Measurements from ENCODE around the gene RHCE.
"Not testable (repeated sequence)": the region's sequence is repeated elsewhere in the genome, so short reads cannot be mapped to it uniquely, and the experiment has no call there.

Gene RHCE

GRCh38 chr1:25362634-25363559 lies 57.7 kb downstream of the RHCE start:
- H3K4me1 ChIP-seq (ENCODE audit: control insufficient read depth, insufficient read depth, low read length); H3K9me3 ChIP-seq (ENCODE audit: control insufficient read depth in 2 of 2, low read length in 2 of 2); H3K9ac ChIP-seq (ENCODE audit: low read length in 2 of 2); H3K4me3 ChIP-seq (ENCODE audit: low read length in 2 of 2); H3K27ac ChIP-seq (ENCODE audit: low read length); H3K27me3 ChIP-seq (ENCODE audit: control insufficient read depth in 1 of 2, insufficient read depth in 2 of 2, low read length in 2 of 2): not testable (repeated sequence)
- peaks cover 15 to 25% of the 10 kb centered on the region in 2 donors for H3K36me3 ChIP-seq (ENCODE audit: control insufficient read depth in 2 of 2, insufficient read depth in 2 of 2, low read length in 2 of 2)

GRCh38 chr1:25361901-25362300 lies 58.7 kb downstream of the RHCE start:
- peaks cover 15 to 25% of the 10 kb centered on the region in 2 donors for H3K36me3 ChIP-seq (ENCODE audit: control insufficient read depth in 2 of 2, insufficient read depth in 2 of 2, low read length in 2 of 2)
- no peaks in the 10 kb centered on the region for H3K9me3 ChIP-seq (ENCODE audit: control insufficient read depth in 2 of 2, low read length in 2 of 2)
- H3K4me1 ChIP-seq (ENCODE audit: control insufficient read depth, insufficient read depth, low read length) = no peaks in the 10 kb centered on the region
- H3K27me3 ChIP-seq (ENCODE audit: control insufficient read depth in 1 of 2, insufficient read depth in 2 of 2, low read length in 2 of 2) = no peaks in the 10 kb centered on the region
- no peak overlapping the region for H3K9ac ChIP-seq (ENCODE audit: low read length in 2 of 2)
- no peak overlapping the region for H3K4me3 ChIP-seq (ENCODE audit: low read length in 2 of 2)
- no peak overlapping the region for H3K27ac ChIP-seq (ENCODE audit: low read length)

DNA sequence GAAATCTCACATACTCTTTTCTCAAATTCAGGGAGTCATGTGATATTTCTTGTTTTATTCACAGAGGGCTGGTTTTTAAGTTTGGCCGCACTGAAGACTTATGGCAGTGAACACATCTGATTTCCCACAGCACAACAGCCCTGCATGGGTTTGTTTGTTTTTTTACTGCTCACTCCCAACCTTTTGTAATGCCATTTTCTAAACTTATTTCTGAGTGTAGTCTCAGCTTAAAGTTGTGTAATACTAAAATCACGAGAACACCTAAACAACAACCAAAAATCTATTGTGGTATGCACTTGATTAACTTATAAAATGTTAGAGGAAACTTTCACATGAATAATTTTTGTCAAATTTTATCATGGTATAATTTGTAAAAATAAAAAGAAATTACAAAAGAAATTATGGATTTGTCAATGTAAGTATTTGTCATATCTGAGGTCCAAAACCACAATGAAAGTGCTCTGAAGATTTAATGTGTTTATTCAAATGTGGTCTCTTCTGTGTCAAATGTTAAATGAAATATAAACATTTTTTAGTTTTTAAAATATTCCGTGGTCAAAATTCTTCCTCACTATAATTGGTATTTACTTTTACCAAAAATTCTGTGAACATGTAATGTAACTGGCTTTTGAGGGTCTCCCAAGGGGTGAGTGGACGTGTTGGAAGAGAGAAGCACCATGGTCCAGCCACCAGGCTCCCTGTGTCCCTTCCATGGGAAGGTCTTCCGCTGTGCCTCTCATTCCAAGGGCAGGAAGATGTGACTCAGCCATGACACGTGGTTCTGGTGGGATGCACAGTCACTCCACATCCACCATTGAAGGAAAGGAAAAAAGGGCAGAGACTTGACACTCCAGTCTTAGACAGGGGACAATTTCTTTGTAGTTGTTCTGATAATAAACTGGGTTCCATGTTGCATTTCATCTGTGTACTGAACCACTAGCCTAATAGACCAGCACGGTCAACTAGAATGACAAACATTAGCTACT lies 59.7 kb downstream of the RHCE start:
- Histone ChIP-seq H3K36me3 (ENCODE audit: control insufficient read depth in 2 of 2, insufficient read depth in 2 of 2, low read length in 2 of 2) (peaks cover 19 to 29% of the 10 kb centered on the region in 2 donors), H3K4me3 (ENCODE audit: low read length in 2 of 2) (no peak overlapping the region), H3K4me1 (ENCODE audit: control insufficient read depth, insufficient read depth, low read length) (no peaks in the 10 kb centered on the region), H3K9me3 (ENCODE audit: control insufficient read depth in 2 of 2, low read length in 2 of 2) (no peaks in the 10 kb centered on the region), H3K27ac (ENCODE audit: low read length) (no peak overlapping the region), H3K9ac (ENCODE audit: low read length in 2 of 2) (no peak overlapping the region), H3K27me3 (ENCODE audit: control insufficient read depth in 1 of 2, insufficient read depth in 2 of 2, low read length in 2 of 2) (no peaks in the 10 kb centered on the region)

- peaks cover 26 to 37% of the 10 kb centered on the region in 2 donors for H3K36me3 ChIP-seq (ENCODE audit: control insufficient read depth in 2 of 2, insufficient read depth in 2 of 2, low read length in 2 of 2)
- H3K9me3 ChIP-seq (ENCODE audit: control insufficient read depth in 2 of 2, low read length in 2 of 2) = no peaks in the 10 kb centered on the region
- no peaks in the 10 kb centered on the region for H3K27me3 ChIP-seq (ENCODE audit: control insufficient read depth in 1 of 2, insufficient read depth in 2 of 2, low read length in 2 of 2)
- H3K4me3 ChIP-seq (ENCODE audit: low read length in 2 of 2) = no peak overlapping the region
- no peak overlapping the region for H3K9ac ChIP-seq (ENCODE audit: low read length in 2 of 2)
- H3K27ac ChIP-seq (ENCODE audit: low read length) = no peak overlapping the region
- no peaks in the 10 kb centered on the region for H3K4me1 ChIP-seq (ENCODE audit: control insufficient read depth, insufficient read depth, low read length)
These were observed 63.8 kb downstream of the RHCE start for GRCh38 chr1:25356848-25357247.

GRCh38 chr1:25356441-25356840 lies 64.2 kb downstream of the RHCE start:
- Histone ChIP-seq H3K9me3 (ENCODE audit: control insufficient read depth in 2 of 2, low read length in 2 of 2) (no peaks in the 10 kb centered on the region), H3K4me1 (ENCODE audit: control insufficient read depth, insufficient read depth, low read length) (no peaks in the 10 kb centered on the region), H3K36me3 (ENCODE audit: control insufficient read depth in 2 of 2, insufficient read depth in 2 of 2, low read length in 2 of 2) (peaks cover 22 to 33% of the 10 kb centered on the region in 2 donors), H3K4me3 (ENCODE audit: low read length in 2 of 2) (no peak overlapping the region), H3K9ac (ENCODE audit: low read length in 2 of 2) (no peak overlapping the region), H3K27me3 (ENCODE audit: control insufficient read depth in 1 of 2, insufficient read depth in 2 of 2, low read length in 2 of 2) (no peaks in the 10 kb centered on the region), H3K27ac (ENCODE audit: low read length) (no peak overlapping the region)

- H3K9ac ChIP-seq (ENCODE audit: low read length in 2 of 2) = no peak overlapping the region
- no peak overlapping the region for H3K27ac ChIP-seq (ENCODE audit: low read length)
- no peak overlapping the region for H3K4me3 ChIP-seq (ENCODE audit: low read length in 2 of 2)
- H3K4me1 ChIP-seq (ENCODE audit: control insufficient read depth, insufficient read depth, low read length) = no peaks in the 10 kb centered on the region
- no peaks in the 10 kb centered on the region for H3K9me3 ChIP-seq (ENCODE audit: control insufficient read depth in 2 of 2, low read length in 2 of 2)
- peaks cover 17 to 30% of the 10 kb centered on the region in 2 donors for H3K36me3 ChIP-seq (ENCODE audit: control insufficient read depth in 2 of 2, insufficient read depth in 2 of 2, low read length in 2 of 2)
- H3K27me3 ChIP-seq (ENCODE audit: control insufficient read depth in 1 of 2, insufficient read depth in 2 of 2, low read length in 2 of 2) = no peaks in the 10 kb centered on the region
These were observed 64.7 kb downstream of the RHCE start for GRCh38 chr1:25355841-25356395.

DNA sequence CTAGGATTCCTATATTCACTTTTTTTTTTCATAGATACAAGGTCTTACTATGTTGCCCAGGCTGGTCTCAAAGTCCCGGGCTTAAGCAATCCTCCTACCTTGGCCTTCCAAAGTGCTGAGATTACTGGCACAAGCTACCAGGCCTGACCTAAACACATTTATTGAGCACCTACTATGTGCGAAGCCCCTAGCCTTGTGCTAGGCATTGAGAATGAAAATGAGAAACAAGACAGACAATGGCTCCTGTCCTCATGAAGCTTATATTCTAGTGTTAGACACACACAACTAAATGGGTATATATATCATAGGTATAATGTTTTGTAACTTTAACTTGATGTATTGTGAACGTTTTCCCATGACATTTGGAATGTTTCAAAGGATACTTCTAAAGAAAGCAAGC lies 71.0 kb downstream of the RHCE start:
- H3K4me1 ChIP-seq (ENCODE audit: control insufficient read depth, insufficient read depth, low read length) = no peaks in the 10 kb centered on the region
- peaks cover 8 to 13% of the 10 kb centered on the region in 2 donors for H3K36me3 ChIP-seq (ENCODE audit: control insufficient read depth in 2 of 2, insufficient read depth in 2 of 2, low read length in 2 of 2)
- H3K9me3 ChIP-seq (ENCODE audit: control insufficient read depth in 2 of 2, low read length in 2 of 2) = no peaks in the 10 kb centered on the region
- H3K27ac ChIP-seq (ENCODE audit: low read length) = no peak overlapping the region
- no peak overlapping the region for H3K9ac ChIP-seq (ENCODE audit: low read length in 2 of 2)
- no peak overlapping the region for H3K4me3 ChIP-seq (ENCODE audit: low read length in 2 of 2)
- no peaks in the 10 kb centered on the region for H3K27me3 ChIP-seq (ENCODE audit: control insufficient read depth in 1 of 2, insufficient read depth in 2 of 2, low read length in 2 of 2)

- H3K4me3 ChIP-seq (ENCODE audit: low read length in 2 of 2) = no peak overlapping the region
- no peaks in the 10 kb centered on the region for H3K4me1 ChIP-seq (ENCODE audit: control insufficient read depth, insufficient read depth, low read length)
- no peak overlapping the region for H3K9ac ChIP-seq (ENCODE audit: low read length in 2 of 2)
- H3K27ac ChIP-seq (ENCODE audit: low read length) = no peak overlapping the region
- no peaks in the 10 kb centered on the region for H3K9me3 ChIP-seq (ENCODE audit: control insufficient read depth in 2 of 2, low read length in 2 of 2)
- peaks cover 6 to 9% of the 10 kb centered on the region in 2 donors for H3K36me3 ChIP-seq (ENCODE audit: control insufficient read depth in 2 of 2, insufficient read depth in 2 of 2, low read length in 2 of 2)
- H3K27me3 ChIP-seq (ENCODE audit: control insufficient read depth in 1 of 2, insufficient read depth in 2 of 2, low read length in 2 of 2) = no peaks in the 10 kb centered on the region
These were observed 73.1 kb downstream of the RHCE start for GRCh38 chr1:25347556-25347955.

- H3K9me3 ChIP-seq (ENCODE audit: control insufficient read depth in 2 of 2, low read length in 2 of 2) = no peaks in the 10 kb centered on the region
- H3K4me1 ChIP-seq (ENCODE audit: control insufficient read depth, insufficient read depth, low read length) = peaks cover 5% of the 10 kb centered on the region
- H3K27ac ChIP-seq (ENCODE audit: low read length) = no peak overlapping the region
- H3K36me3 ChIP-seq (ENCODE audit: control insufficient read depth in 2 of 2, insufficient read depth in 2 of 2, low read length in 2 of 2) = peaks cover 2 to 4% of the 10 kb centered on the region in 2 donors
- no peak overlapping the region for H3K9ac ChIP-seq (ENCODE audit: low read length in 2 of 2)
- H3K4me3 ChIP-seq (ENCODE audit: low read length in 2 of 2) = no peak overlapping the region
- no peaks in the 10 kb centered on the region for H3K27me3 ChIP-seq (ENCODE audit: control insufficient read depth in 1 of 2, insufficient read depth in 2 of 2, low read length in 2 of 2)
These were observed 76.8 kb downstream of the RHCE start for GRCh38 chr1:25343872-25344271.

GRCh38 chr1:25342846-25343245 lies 77.8 kb downstream of the RHCE start:
- H3K27ac ChIP-seq (ENCODE audit: low read length) = no peak overlapping the region
- no peaks in the 10 kb centered on the region for H3K27me3 ChIP-seq (ENCODE audit: control insufficient read depth in 1 of 2, insufficient read depth in 2 of 2, low read length in 2 of 2)
- H3K4me1 ChIP-seq (ENCODE audit: control insufficient read depth, insufficient read depth, low read length) = peaks cover 5% of the 10 kb centered on the region
- no peak overlapping the region for H3K9ac ChIP-seq (ENCODE audit: low read length in 2 of 2)
- no peaks in the 10 kb centered on the region for H3K9me3 ChIP-seq (ENCODE audit: control insufficient read depth in 2 of 2, low read length in 2 of 2)
- H3K36me3 ChIP-seq (ENCODE audit: control insufficient read depth in 2 of 2, insufficient read depth in 2 of 2, low read length in 2 of 2) = peaks cover 2% of the 10 kb centered on the region in 2 donors
- H3K4me3 ChIP-seq (ENCODE audit: low read length in 2 of 2) = no peak overlapping the region
